PFSK-1 (cell line): ENCODE results near the gene TLE4.

Experiments
- POLR2AphosphoS5 ChIP-seq: IDR thresholded peaks from 2 replicates; pipeline ENCODE4 v1.6.1; 2012; ENCODE audit warnings: low read depth, mild to moderate bottlenecking, control low read depth, low read length, moderate library complexity
- TAF1 ChIP-seq: IDR thresholded peaks from 2 replicates; pipeline ENCODE4 v1.6.1; 2012; ENCODE audit warnings: low read length, control low read depth, borderline replicate concordance; ENCODE audit not compliant: insufficient read depth

- no peak for TF ChIP-seq TAF1
- no peak for TF ChIP-seq POLR2AphosphoS5
Observed at GRCh38 chr9:79577969-79578723, 6.4 kb downstream of the TLE4 start.
